RWPE2 (cell line): Measurements from ENCODE around the gene CCDC117.
"Not testable (repeated sequence)": the region's sequence is repeated elsewhere in the genome, so short reads cannot be mapped to it uniquely, and the experiment has no call there.

Source experiments
- ATAC-seq: fragments of 200-7000 bp; cut with Tn5 transposase; 3 replicates; pipeline ENCODE4 v1.9.1; 2021; ENCODE audit warnings: low read depth
- DNase-seq: peaks from one replicate; pipeline ENCODE4 v3.0.0-alpha.2; 2020; ENCODE audit warnings: low spot score
- H3K27ac ChIP-seq: fragments of 450-650 bp; 2 replicates; pipeline ENCODE4 v1.5.1; 2017; ENCODE audit warnings: mild to moderate bottlenecking; ENCODE audit not compliant: poor library complexity, severe bottlenecking
- H3K27me3 ChIP-seq: fragments of 250-450 bp; sonication (Bioruptor Pico); 2 replicates; pipeline ENCODE4 v1.5.1; 2021; ENCODE audit warnings: mild to moderate bottlenecking, moderate library complexity; ENCODE audit not compliant: insufficient read depth, poor library complexity, severe bottlenecking
- H3K36me3 ChIP-seq: fragments of 250-450 bp; sonication (Bioruptor Pico); 2 replicates; pipeline ENCODE4 v1.5.1; 2020; ENCODE audit warnings: low read depth, mild to moderate bottlenecking, moderate library complexity
- H3K4me1 ChIP-seq: fragments of 250-450 bp; sonication (Bioruptor Pico); 2 replicates; pipeline ENCODE4 v1.5.1; 2021; ENCODE audit warnings: mild to moderate bottlenecking, moderate library complexity; ENCODE audit not compliant: insufficient read depth, poor library complexity, severe bottlenecking
- H3K4me3 ChIP-seq: fragments of 250-450 bp; sonication (Bioruptor Pico); 2 replicates; pipeline ENCODE4 v1.5.1; 2021; ENCODE audit warnings: mild to moderate bottlenecking, moderate library complexity; ENCODE audit not compliant: severe bottlenecking
- H3K9me3 ChIP-seq: fragments of 250-450 bp; sonication (Bioruptor Pico); 2 replicates; pipeline ENCODE4 v1.5.1; 2021; ENCODE audit warnings: mild to moderate bottlenecking, moderate library complexity; ENCODE audit not compliant: severe bottlenecking
- TF ChIP-seq, protein P1 (sequence below): fragments of 450-650 bp; IDR thresholded peaks from one replicate; pipeline ENCODE4 v1.5.1; 2017; ENCODE audit warnings: mild to moderate bottlenecking, moderate library complexity; ENCODE audit not compliant: poor library complexity, severe bottlenecking

CCDC117 gene

DNA sequence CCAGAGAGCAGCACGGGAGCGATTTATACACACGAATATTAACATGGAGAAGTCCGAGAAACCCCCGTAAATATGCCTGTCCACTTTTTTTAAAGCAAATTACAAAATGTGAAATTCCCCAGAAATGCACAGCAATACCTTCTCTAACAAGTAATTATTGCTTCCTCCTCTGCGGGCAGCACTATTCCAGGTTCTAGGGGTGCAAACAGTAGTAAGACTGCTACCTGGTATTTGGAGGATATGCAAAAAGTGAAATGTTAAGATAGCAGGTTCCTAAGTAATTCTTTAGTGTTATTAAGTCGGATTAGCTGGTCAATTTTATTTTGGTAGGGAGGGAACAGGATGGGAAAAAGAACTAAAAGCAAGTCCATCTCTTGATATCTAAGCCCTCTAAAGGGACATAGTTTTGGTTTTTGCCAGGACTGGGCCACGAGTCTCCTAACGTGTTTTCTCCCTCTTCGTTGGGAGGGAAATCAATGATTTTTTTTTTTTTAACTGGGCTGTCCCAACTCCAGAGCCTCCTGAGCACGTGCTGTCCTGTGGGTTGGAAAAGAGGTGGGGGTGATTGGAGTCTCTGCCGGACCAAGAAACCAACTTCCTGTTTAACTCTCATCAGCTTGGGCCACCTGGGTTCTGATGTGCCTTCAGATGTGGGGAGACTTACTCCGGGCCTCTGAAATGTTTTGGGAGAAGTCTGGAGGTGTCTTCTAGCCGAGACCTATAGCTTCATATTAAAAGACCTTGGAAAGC, 29.5 kb downstream of the CCDC117 start:
- Histone ChIP-seq H3K9me3 (no peaks in the 10 kb centered on the region), H3K4me1 (peaks cover 17% of the 10 kb centered on the region), H3K36me3 (peaks cover 32% of the 10 kb centered on the region), H3K27ac (peak overlapping the region; percentile 90), H3K27me3 (no peaks in the 10 kb centered on the region), H3K4me3 (peak overlapping the region; percentile 97)
- TF ChIP-seq, protein P1, sequence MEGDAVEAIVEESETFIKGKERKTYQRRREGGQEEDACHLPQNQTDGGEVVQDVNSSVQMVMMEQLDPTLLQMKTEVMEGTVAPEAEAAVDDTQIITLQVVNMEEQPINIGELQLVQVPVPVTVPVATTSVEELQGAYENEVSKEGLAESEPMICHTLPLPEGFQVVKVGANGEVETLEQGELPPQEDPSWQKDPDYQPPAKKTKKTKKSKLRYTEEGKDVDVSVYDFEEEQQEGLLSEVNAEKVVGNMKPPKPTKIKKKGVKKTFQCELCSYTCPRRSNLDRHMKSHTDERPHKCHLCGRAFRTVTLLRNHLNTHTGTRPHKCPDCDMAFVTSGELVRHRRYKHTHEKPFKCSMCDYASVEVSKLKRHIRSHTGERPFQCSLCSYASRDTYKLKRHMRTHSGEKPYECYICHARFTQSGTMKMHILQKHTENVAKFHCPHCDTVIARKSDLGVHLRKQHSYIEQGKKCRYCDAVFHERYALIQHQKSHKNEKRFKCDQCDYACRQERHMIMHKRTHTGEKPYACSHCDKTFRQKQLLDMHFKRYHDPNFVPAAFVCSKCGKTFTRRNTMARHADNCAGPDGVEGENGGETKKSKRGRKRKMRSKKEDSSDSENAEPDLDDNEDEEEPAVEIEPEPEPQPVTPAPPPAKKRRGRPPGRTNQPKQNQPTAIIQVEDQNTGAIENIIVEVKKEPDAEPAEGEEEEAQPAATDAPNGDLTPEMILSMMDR: no peak
- no peak for ATAC-seq
- no peak for DNase-seq

DNA sequence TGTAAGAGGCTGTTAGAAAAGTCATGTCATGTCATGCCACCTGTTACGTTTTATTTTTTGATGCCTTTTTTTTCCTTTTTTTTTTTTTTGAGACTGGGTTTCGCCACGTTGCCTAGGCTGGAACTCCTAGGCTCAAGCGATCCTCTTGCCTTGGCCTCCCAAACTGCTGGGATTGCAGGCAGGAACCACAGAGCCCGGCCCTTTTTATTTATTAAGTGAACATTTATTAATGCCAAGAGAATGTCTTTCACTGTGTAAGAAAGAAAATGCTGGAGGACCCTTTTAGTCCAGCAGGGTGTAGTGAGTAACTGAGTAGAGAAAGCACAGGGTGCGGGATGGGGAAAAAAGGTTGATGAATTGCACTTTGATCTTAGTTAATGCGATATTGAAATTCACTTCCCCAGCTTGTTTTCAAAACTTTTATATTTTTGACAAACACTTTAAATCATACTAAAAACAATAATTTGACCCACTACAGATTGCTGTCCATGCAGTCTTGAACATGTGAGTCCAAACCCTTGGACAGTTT, 30.2 kb downstream of the CCDC117 start:
- H3K4me3 ChIP-seq: no peak overlapping the region

DNA sequence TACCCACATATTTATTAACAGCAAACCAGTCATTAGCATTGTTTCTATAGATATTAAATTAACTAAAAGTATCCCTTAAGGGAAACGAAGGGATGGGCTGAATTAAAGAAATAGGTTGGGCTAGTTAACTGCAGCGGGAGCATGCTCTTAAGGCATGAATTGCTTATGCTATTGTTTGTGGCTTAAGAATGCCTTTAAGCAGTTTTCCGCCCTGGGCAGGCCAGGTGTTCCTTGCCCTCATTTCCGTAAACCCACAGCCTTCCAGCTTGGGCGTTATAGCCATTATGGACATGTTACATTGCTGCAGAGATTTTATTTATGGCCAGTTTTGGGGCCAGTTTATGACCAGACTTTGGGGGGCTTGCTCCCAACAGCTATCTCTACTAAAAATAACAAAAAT, 32.9 kb downstream of the CCDC117 start:
- not testable (repeated sequence) for H3K27ac ChIP-seq, ATAC-seq, H3K4me1 ChIP-seq, H3K9me3 ChIP-seq, H3K27me3 ChIP-seq, H3K4me3 ChIP-seq, DNase-seq
- H3K36me3 ChIP-seq: peaks cover 10% of the 10 kb centered on the region

More for the DNA sequence above, 30.2 kb downstream of the CCDC117 start:
- H3K27ac ChIP-seq: peak overlapping the region; percentile 90
- peaks cover 11% of the 10 kb centered on the region for H3K4me1 ChIP-seq
- no peaks in the 10 kb centered on the region for H3K27me3 ChIP-seq
- TF ChIP-seq, protein P1: no peak
- H3K9me3 ChIP-seq: no peaks in the 10 kb centered on the region
- ATAC-seq: no peak
- peaks cover 27% of the 10 kb centered on the region for H3K36me3 ChIP-seq
- DNase-seq: no peak

DNA sequence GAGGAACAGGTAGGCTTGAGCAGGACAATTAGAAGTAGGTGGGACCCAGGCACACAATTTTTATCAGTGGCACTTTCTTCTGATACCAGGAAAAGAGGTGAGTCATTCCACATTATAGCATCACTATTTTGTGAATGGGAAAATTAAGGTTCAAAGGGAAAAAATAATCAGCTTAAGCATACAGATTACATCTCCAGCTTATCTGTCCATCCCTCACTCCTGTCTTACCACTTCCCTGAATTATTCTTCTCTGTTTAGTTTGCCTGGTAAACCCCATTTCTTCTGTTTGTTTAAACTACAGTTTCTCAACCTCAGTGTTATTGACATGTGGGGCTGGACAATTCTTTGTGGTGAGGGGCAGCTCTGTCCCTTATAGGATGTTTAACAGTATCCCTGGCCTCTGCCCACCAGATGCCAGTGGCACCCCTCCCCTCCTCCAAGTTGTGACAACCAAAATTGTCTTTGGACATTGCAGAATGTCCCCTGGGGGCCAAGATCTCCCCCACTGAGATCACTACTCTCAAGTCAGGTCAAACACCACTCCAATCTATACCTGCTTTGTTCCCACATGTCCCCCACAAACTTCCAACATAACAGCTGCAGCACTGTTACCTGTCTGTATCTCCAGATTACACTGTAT, 36.3 kb downstream of the CCDC117 start:
- Histone ChIP-seq H3K36me3 (peaks cover 10% of the 10 kb centered on the region), H3K27ac (no peak overlapping the region), H3K27me3 (no peaks in the 10 kb centered on the region), H3K4me1 (no peaks in the 10 kb centered on the region), H3K4me3 (no peak overlapping the region), H3K9me3 (no peaks in the 10 kb centered on the region)
- ATAC-seq: no peak
- no peak for DNase-seq
- TF ChIP-seq, protein P1: no peak

DNA sequence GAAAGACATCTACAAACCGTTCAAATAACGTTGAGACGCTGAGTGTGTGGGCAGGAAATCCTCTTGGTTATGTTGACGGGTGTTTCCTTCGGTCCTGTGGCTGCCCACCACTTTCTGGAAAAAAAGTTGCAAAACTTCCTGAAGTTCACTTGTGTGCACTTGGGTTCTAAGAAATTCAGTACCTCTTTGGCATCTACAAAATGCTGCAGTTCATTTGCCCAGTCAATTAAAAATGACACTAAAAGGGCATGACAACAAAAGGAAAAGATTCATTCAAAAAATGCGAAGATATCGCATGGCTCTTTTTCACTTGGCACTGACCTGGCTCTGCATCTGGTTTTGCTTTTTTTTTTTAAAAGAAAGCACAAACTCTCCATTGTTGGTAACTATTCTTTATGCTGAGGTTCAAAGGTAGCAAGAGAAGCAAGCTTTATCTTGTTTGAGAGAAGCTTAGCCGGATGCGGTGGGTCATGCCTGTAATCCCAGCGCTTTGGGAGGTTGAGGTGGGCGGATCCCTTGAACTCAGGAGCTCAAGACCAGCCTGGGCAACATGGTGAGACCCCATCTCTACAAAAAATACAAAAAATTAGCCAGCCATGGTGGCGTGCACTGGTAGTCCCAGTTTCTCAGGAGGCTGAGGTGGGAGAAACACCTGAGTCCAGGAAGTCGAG, 38.5 kb downstream of the CCDC117 start:
- Histone ChIP-seq H3K9me3 (no peaks in the 10 kb centered on the region), H3K27me3 (no peaks in the 10 kb centered on the region), H3K36me3 (peaks cover 10% of the 10 kb centered on the region), H3K4me3 (no peak overlapping the region), H3K4me1 (no peaks in the 10 kb centered on the region), H3K27ac (no peak overlapping the region)
- ATAC-seq (no peak), DNase-seq (no peak)
- TF ChIP-seq, protein P1: no peak
